ENCODE data around the gene ATF4. TPM values are rescaled to one million over a fixed set of nuclear protein-coding genes. Genes with fewer than 3 reads are reported as not detected.
"Not testable (repeated sequence)": the region's sequence is repeated elsewhere in the genome, so short reads cannot be mapped to it uniquely, and the experiment has no call there.

ATF4 gene
- total RNA-seq, 2 experiments from 2014 or later = 518 to 536 TPM

DNA sequence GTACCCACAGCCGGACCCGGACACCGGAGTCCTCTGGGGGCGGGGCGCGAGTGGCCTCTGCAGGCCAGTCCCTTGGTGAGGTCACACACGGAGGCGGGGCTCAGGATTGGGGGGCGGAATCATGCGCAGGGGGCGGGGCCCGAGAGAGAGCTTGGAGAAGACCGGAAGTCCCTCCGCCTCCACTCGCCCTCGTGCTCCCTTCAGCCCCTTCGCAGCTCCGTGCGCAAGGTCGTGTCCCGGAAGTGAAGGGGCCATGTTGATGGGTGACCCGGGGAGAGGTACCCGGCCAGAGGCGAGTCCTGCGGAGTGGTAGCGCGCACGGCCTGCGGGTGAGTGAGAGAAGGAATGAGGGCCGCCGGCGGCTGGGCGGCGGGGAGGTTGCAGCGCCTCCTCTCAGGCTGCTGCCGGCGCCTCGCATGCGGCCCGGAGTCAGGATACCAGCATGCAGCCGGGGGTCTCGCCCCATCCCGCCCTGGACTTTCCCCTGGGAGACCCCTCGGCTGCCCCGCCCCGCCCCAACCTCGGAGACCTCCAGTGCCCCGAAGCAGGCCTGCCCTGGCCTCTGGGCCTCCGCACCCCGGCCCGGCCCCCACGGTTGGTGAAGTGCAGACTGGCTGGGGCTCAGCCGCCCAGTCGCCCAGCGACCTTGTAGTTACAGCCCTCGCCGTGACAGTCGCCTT lies 18.1 kb upstream of the ATF4 start, which contains the start of gene MIEF1:
MIEF1 (plus strand) TSS at position 182 of the 680 bp plus-strand sequence. CDS start 9,005 bp downstream, outside the sequence.
- POLR2A ChIA-PET = interaction anchor here (0.6 to 4.4 kb wide), 11 partner anchors 9 to 65 kb away, joined by 3 to 48 read pairs (median 7); partner anchors contain the start of gene ATF4
- Mint-ChIP-seq H3K27me3 (no peaks in the 10 kb centered on the region), H3K9me3 (no peaks in the 10 kb centered on the region), H3K27ac (peak within 1 kb of the TSS; percentile 93), H3K4me3 (peak within 1 kb of the TSS; percentile 80), H3K36me3 (ENCODE audit: low read depth) (peaks cover 40% of the 10 kb centered on the region), H3K4me1 (ENCODE audit: low read depth) (peaks cover 32% of the 10 kb centered on the region)
- ATAC-seq = peak; percentile 99
- CTCF ChIA-PET = interaction anchor here (0.9 to 17.7 kb wide), 8 partner anchors 9 to 187 kb away, joined by 3 to 323 read pairs (median 4); partner anchors contain the start of gene RPS19BP1
- TF ChIP-seq, protein P1, sequence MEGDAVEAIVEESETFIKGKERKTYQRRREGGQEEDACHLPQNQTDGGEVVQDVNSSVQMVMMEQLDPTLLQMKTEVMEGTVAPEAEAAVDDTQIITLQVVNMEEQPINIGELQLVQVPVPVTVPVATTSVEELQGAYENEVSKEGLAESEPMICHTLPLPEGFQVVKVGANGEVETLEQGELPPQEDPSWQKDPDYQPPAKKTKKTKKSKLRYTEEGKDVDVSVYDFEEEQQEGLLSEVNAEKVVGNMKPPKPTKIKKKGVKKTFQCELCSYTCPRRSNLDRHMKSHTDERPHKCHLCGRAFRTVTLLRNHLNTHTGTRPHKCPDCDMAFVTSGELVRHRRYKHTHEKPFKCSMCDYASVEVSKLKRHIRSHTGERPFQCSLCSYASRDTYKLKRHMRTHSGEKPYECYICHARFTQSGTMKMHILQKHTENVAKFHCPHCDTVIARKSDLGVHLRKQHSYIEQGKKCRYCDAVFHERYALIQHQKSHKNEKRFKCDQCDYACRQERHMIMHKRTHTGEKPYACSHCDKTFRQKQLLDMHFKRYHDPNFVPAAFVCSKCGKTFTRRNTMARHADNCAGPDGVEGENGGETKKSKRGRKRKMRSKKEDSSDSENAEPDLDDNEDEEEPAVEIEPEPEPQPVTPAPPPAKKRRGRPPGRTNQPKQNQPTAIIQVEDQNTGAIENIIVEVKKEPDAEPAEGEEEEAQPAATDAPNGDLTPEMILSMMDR (IDR thresholded peaks at IDR 0.05) = no peak
- peak; percentile 98 for DNase-seq
- intact Hi-C loops (cut with micrococcal nuclease) = no loop called here

DNA sequence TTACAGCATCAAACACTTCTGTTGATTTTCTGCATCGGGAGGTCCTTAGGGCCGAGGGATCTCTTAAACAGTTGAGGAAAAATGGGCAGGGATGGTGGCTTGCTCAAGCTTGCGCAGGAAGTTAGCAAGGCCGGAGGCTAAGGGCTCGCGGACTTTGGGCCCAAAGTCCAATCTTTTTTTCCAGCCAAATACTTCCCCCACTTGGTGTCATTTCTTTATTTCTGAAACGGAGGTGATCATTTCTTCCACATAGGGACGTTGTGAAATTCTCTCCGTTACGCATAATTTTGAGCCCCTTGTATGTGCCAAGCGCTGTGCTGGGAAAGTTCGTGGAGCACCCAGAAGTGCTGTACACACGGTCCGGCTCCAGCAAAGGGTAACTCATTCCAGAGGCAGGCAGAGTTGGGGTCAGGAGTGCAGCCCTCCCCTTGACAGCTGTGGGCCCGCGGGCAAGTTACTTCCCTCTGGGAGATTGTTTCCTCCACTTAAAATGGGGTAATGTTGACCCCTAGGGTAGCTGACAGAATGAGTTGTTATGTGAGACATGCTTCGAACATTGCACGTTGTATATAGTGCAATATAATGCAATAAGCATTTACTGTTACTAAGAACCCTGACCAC lies 17.5 kb upstream of the ATF4 start:
- no peak for ATAC-seq
- TF ChIP-seq, protein P1 (IDR thresholded peaks at IDR 0.05) = no peak
- Mint-ChIP-seq H3K27me3 (no peaks in the 10 kb centered on the region), H3K9me3 (no peaks in the 10 kb centered on the region), H3K4me1 (ENCODE audit: low read depth) (peaks cover 30% of the 10 kb centered on the region), H3K4me3 (peak overlapping the region; percentile 80), H3K36me3 (ENCODE audit: low read depth) (peaks cover 40% of the 10 kb centered on the region), H3K27ac (peak overlapping the region; percentile 86)
- ChIA-PET POLR2A (interaction anchor here (0.8 to 4.4 kb wide), 5 partner anchors 13 to 56 kb away, joined by 3 to 48 read pairs (median 11); partner anchors contain the start of gene ATF4), CTCF (interaction anchor here (1.0 to 17.7 kb wide), 5 partner anchors 10 to 25 kb away, joined by 3 to 323 read pairs (median 15); partner anchors contain the start of genes ATF4 and RPS19BP1)
- no peak for DNase-seq
- intact Hi-C loops (cut with micrococcal nuclease) = no loop called here

DNA sequence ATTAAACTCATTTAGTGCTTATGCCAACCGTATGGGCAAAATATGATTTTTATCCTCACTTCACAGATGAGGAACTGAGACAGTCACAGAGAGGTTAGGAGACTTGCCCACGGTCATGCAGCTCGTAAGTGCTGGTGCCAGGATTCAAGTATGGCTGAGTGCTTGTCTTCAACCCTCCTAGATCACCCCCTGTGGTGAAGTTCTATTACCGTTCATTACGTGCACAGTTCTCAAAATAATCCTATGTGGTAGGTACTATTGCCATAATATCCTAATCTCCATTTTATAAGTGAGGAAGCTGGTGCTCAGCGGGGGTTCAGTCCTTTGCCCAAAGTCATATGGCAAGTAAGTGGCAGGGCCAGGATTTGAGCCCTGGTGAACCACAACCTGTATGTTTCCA lies 16.7 kb upstream of the ATF4 start:
- intact Hi-C loops (cut with micrococcal nuclease) = loop anchor here (2.0 kb wide), 1 partner anchor 21 kb away; no protein-coding TSS in a partner anchor
- TF ChIP-seq, protein P1 (IDR thresholded peaks at IDR 0.05) = no peak
- no peaks in the 10 kb centered on the region for H3K27me3 Mint-ChIP-seq
- peak overlapping the region; percentile 86 for H3K27ac Mint-ChIP-seq
- H3K36me3 Mint-ChIP-seq (ENCODE audit: low read depth) = peaks cover 45% of the 10 kb centered on the region
- peak overlapping the region; percentile 80 for H3K4me3 Mint-ChIP-seq
- H3K9me3 Mint-ChIP-seq = no peaks in the 10 kb centered on the region
- ChIA-PET POLR2A (interaction anchor here (0.8 to 4.4 kb wide), 6 partner anchors 15 to 57 kb away, joined by 3 to 48 read pairs (median 10); partner anchors contain the start of gene ATF4), CTCF (interaction anchor here (1.0 to 17.7 kb wide), 6 partner anchors 10 to 32 kb away, joined by 3 to 323 read pairs (median 10); partner anchors contain the start of genes ATF4 and RPS19BP1)
- H3K4me1 Mint-ChIP-seq (ENCODE audit: low read depth) = peaks cover 36% of the 10 kb centered on the region
- ATAC-seq (no peak), DNase-seq (no peak)

DNA sequence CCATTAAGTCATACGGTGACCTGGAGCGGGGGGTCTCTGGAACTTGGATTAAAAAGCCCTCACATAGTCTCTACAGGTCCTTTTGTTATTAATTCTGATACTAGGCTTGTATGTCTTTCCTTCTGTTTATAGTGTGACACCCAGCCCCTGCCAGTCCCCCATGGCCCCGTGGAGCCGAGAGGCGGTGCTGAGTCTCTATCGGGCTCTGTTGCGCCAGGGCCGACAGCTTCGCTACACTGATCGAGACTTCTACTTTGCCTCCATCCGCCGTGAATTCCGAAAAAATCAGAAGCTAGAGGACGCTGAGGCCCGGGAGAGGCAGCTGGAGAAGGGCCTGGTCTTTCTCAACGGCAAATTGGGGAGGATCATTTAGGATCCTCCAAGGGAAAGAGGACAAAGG lies 16.3 kb upstream of the ATF4 start:
- ATAC-seq (no peak), DNase-seq (no peak)
- TF ChIP-seq, protein P1 (IDR thresholded peaks at IDR 0.05) = no peak
- Mint-ChIP-seq H3K4me1 (ENCODE audit: low read depth) (peaks cover 37% of the 10 kb centered on the region), H3K27me3 (no peaks in the 10 kb centered on the region), H3K9me3 (no peaks in the 10 kb centered on the region), H3K4me3 (peak overlapping the region; percentile 80), H3K27ac (no peak overlapping the region), H3K36me3 (ENCODE audit: low read depth) (peaks cover 47% of the 10 kb centered on the region)
- ChIA-PET CTCF (interaction anchor here (1.1 to 17.7 kb wide), 4 partner anchors 11 to 31 kb away, joined by 4 to 323 read pairs (median 36); partner anchors contain the start of gene RPS19BP1), POLR2A (interaction anchor here (0.6 to 4.4 kb wide), 5 partner anchors 14 to 20 kb away, joined by 3 to 48 read pairs (median 10); partner anchors contain the start of gene ATF4)
- intact Hi-C loops (cut with micrococcal nuclease) = loop anchor here (2.0 kb wide), 1 partner anchor 21 kb away; no protein-coding TSS in a partner anchor

DNA sequence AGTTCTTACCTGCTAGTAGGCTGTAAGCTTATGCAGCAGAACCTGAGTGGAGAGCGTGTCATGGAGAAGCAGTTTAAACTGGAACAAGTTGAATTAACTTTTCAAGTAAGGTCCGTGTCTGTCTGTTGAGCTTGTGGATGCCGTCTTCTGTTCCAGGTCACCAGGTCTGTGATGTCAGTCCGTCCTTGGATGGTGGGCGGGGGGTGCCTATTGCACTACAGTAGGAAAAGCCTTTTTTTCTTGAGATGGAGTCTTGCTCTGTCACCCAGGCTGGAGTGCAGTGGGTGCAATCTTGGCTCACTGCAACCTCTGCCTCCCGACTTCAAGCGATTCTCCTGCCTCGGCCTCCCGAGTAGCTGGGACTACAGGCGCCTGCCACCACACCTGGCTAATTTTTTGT lies 13.3 kb upstream of the ATF4 start:
- intact Hi-C loops (cut with micrococcal nuclease); ATAC-seq; DNase-seq; H3K4me3 Mint-ChIP-seq; H3K9me3 Mint-ChIP-seq; H3K27me3 Mint-ChIP-seq; H3K27ac Mint-ChIP-seq: not testable (repeated sequence)
- Mint-ChIP-seq H3K36me3 (ENCODE audit: low read depth) (peaks cover 63% of the 10 kb centered on the region), H3K4me1 (ENCODE audit: low read depth) (peaks cover 45% of the 10 kb centered on the region)
- POLR2A ChIA-PET = interaction anchor here (1.8 to 17.7 kb wide), 3 partner anchors 10 to 19 kb away, joined by 8 to 234 read pairs (median 17); partner anchors contain the start of genes ATF4 and RPS19BP1
- CTCF ChIA-PET = interaction anchor here (1.8 to 4.2 kb wide), 4 partner anchors 9 to 22 kb away, joined by 6 to 19 read pairs (median 8); no protein-coding TSS in a partner anchor
